CD4-positive, alpha-beta T cell treated with Interleukin-6 for 4 hours (primary cell): ENCODE measurements around the gene CABLES1.
"Not testable (repeated sequence)": the region's sequence is repeated elsewhere in the genome, so short reads cannot be mapped to it uniquely, and the experiment has no call there.

ENCODE experiments used
- DNase-seq: peaks from one replicate; pipeline ENCODE4 v3.0.0-alpha.2; 2020; ENCODE audit warnings: mixed read lengths

Gene CABLES1

GRCh38 chr18:23272498-23273232 is 137.4 kb downstream of the CABLES1 start:
- DNase-seq = no peak

- DNase-seq = no peak
Measured at GRCh38 chr18:23273443-23273966, 138.2 kb downstream of the CABLES1 start.

GRCh38 chr18:23274638-23275482 is 139.6 kb downstream of the CABLES1 start:
- no peak for DNase-seq

- DNase-seq = no peak
Measured at GRCh38 chr18:23276451-23276850, 141.2 kb downstream of the CABLES1 start.

GRCh38 chr18:23277399-23277798 is 142.1 kb downstream of the CABLES1 start:
- DNase-seq = no peak

GRCh38 chr18:23279931-23280330 is 144.6 kb downstream of the CABLES1 start:
- no peak for DNase-seq

- DNase-seq = no peak
Measured at GRCh38 chr18:23280844-23281243, 145.6 kb downstream of the CABLES1 start.

GRCh38 chr18:23281626-23282436 is 146.5 kb downstream of the CABLES1 start:
- DNase-seq = no peak

GRCh38 chr18:23282437-23282781 is 147.1 kb downstream of the CABLES1 start:
- no peak for DNase-seq

- DNase-seq = no peak
Measured at GRCh38 chr18:23283916-23284430, 148.7 kb downstream of the CABLES1 start.

- no peak for DNase-seq
Measured at GRCh38 chr18:23284629-23285028, 149.3 kb downstream of the CABLES1 start.

- not testable (repeated sequence) for DNase-seq
Measured at GRCh38 chr18:23285581-23285980, 150.3 kb downstream of the CABLES1 start.

- DNase-seq = no peak
Measured at GRCh38 chr18:23291456-23292205, 156.3 kb downstream of the CABLES1 start.

GRCh38 chr18:23300231-23300805 is 165.0 kb downstream of the CABLES1 start:
- no peak for DNase-seq

GRCh38 chr18:23301972-23302371 is 166.7 kb downstream of the CABLES1 start:
- DNase-seq = no peak

- no peak for DNase-seq
Measured at GRCh38 chr18:23302511-23302850, 167.2 kb downstream of the CABLES1 start.

- DNase-seq = no peak
Measured at GRCh38 chr18:23302851-23303527, 167.7 kb downstream of the CABLES1 start.

GRCh38 chr18:23306822-23307221 is 171.5 kb downstream of the CABLES1 start:
- DNase-seq = no peak

- DNase-seq = no peak
Measured at GRCh38 chr18:23307567-23308295, 172.4 kb downstream of the CABLES1 start.
